Suppressor macrophage treated with lipopolysaccharide for 4 hours (primary cell): ENCODE measurements around the gene MIF4GD.
"Not testable (repeated sequence)": the region's sequence is repeated elsewhere in the genome, so short reads cannot be mapped to it uniquely, and the experiment has no call there.

Source experiments
- DNase-seq: peaks from one replicate; pipeline ENCODE4 v3.0.0-alpha.2; 2020

Gene MIF4GD

GRCh38 chr17:75257228-75257627 is 13.8 kb downstream of the MIF4GD start:
- not testable (repeated sequence) for DNase-seq

- not testable (repeated sequence) for DNase-seq
Observed at GRCh38 chr17:75255954-75256698, 14.9 kb downstream of the MIF4GD start.

DNA sequence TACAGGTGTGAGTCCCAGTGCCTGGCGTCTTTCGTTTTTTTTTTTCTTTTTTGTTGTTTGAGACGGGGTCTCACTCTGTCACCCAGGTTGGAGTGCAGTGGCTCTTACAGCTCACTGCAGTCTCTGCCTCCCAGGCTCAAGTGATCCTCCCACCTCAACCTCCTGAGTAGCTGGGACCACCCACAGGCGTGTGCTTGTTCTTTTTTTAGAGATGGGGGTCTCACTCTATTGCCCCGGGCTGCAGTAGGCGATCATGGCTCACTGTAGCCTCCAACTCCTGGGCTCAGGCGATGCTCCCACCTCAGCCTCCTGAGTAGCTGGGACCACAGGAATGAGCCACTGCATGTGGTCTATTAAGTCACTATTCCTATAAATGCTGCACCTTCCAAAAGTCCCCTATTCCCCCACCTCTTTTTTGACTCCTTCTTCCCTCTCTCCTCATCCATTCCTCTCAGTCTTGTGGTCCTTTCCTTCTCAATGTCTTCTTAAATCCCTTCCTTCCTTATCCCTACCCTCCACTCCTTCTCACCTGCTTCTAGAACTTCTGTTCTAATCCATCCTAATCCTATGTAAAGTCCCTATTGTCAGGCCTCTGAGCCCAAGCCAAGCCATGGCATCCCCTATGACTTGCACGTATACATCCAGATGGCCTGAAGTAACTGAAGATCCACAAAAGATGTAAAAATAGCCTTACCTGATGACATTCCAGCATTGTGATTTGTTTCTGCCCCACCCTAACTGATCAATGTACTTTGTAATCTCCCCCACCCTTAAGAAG is 18.8 kb downstream of the MIF4GD start:
- no peak for DNase-seq

GRCh38 chr17:75250009-75250471 is 21.0 kb downstream of the MIF4GD start:
- peak; percentile 65 for DNase-seq

GRCh38 chr17:75249564-75249963 is 21.5 kb downstream of the MIF4GD start:
- no peak for DNase-seq

- DNase-seq, result no peak
Observed at GRCh38 chr17:75246404-75246803, 24.6 kb downstream of the MIF4GD start.

DNA sequence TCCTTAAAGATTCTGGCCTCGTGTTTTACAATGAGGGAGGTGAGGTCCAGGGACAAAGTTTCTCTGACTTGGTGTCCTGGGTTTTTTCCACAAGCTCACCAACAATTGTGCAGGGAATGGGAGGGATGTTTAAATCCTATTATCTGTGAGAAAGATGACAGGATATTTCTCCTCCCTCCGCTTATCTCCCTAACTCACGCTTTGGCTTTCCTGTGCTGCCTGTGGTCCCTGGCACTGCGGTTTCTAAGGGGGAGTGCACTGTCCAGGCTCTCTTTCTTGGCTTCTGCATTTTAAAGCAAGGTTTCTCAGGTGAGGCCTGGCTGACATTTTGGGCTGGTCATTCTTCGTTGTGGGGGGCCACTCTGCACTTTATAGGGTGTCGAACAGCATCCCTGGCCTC is 26.0 kb downstream of the MIF4GD start:
- DNase-seq, result no peak

- peak; percentile 78 for DNase-seq
Observed at GRCh38 chr17:75244133-75244866, 26.7 kb downstream of the MIF4GD start.

DNA sequence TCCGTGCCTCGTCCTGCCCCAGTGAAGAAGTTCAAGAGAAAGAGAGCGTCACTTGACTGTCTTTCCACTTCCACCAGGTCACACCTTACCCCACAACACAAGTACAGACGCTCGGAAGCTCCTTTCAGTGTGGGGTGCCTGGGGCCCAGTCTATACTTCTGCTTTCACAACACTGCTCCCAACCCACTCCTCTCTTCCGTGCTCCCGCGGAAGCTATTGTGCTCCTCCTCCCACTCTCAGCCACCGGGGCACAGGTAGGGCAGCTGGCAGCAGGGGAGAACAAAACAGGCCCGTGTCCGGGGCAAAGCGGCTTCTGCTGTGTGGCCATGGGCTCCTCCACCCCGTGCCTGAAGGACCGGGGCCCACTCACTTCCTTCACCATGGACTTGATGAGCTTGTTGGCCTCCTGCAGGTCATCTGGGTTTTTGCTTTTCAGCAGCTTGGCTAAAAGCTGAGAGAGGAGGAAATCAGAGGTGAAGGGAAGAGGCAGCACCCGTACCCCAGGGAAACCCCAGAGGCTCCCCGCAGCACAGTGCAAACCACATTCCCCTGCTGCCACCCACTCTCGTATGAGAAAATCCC is 28.5 kb downstream of the MIF4GD start:
- DNase-seq, result no peak

GRCh38 chr17:75241996-75242460 is 29.0 kb downstream of the MIF4GD start:
- no peak for DNase-seq

DNA sequence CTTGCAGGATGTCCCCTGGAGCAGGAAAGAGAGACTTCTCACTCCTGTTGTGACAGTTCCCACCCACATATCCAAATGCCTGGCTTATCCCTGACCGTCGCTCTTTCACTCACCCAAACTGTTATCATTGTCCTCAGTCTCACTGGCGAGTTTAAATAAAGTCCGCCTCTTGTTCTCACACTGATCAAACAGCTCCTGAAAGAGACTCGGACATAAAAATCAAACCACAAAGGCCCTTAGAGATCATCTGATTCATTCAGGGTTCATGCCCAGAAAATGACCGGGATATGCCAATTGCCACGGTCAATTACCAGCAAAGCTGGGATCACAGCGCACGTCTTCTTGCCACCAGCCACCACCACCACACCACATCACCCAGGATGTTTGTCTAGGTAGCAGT is 29.5 kb downstream of the MIF4GD start:
- no peak for DNase-seq

DNA sequence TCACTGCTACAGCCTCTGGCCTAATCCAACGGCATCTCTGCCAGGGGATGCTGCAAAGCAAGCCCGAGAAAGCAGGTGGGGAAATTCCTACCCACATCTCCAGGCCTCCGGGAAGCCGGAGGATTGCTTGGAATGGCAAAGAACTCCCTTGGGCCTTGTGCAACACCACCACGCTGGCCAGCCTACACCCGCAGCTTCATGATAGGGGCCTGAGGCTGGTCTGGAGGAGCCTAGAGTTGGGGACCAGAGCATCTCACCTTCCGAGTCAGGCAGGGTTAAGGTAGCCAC is 29.9 kb downstream of the MIF4GD start:
- DNase-seq, result no peak

GRCh38 chr17:75240394-75241142 is 30.5 kb downstream of the MIF4GD start:
- peak; percentile 40 for DNase-seq

DNA sequence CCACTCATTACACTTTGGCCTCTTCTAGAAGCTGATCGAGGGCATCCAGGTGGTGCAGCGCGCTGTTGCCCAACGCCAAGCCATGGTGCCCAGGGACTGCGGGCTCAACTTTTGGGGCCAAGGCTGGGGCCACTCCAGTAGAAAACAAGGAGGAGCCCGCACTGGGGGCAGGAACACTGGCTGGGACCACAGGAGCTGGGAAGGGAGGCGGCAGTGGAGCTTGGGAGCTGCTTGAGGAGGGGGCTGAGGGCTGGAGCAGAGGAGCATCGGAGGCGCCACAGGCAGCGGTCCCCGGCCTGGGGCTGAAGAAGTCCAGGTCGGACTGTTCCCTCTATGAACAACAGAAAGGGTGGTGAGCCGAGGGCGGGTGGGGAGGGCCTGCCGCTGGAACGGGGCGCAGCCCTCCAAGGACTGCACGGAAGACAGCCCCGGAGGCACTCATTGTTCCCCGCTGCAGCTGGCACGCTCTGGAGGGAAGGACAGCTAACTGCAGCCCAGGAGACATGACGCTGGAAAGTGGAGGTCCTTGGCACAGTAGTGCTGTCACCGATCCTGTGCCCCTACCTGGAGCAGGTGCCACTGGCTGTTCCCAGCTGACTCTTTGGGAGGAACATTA is 31.1 kb downstream of the MIF4GD start:
- no peak for DNase-seq

GRCh38 chr17:75239214-75239613 is 31.8 kb downstream of the MIF4GD start:
- DNase-seq, result no peak

GRCh38 chr17:75238684-75239191 is 32.3 kb downstream of the MIF4GD start:
- peak; percentile 76 for DNase-seq

- DNase-seq, result no peak
Observed at GRCh38 chr17:75238020-75238580, 32.9 kb downstream of the MIF4GD start.

DNA sequence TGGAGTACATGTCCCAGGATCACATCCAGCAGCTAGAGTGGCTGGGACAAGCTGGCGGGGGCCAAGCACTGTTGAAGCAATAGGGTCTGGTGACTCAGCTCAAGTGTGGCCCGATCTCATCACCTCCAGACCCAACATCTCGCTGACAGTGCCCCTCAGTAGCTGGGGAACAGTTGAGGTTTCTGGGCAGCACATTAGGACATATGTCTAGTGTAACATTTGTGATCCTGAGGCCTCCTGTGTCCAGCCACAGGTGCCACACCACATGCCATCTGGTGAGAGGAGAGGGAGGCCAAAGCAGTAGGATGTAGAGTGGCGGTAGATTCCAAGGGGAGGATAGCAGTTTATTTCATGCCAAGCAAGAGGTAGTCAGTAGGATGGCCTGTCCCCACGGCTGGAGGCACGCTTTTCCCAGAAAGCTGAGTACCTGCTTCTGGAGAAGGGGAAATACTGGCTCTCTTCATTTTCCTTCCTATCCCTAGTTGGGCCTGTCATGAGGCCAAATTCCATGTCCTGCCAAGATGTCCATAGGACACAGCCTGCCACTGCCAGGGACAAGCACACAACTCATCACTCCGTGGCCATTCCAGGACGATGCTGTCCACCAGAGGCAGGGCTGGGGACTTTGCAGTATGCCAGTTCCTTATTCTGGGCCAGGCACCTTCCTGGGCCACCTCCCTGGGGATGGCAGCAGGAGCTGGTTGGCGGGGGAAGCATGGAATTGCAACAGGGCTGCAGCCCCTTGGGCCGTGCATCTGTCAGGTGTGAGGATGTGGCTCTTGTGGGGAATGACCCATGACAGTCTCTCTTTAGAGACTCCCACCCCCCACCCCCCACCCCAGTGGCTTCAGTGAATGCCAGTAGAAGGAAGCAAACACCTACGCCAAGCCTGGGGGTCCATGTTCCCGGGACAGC is 33.7 kb downstream of the MIF4GD start:
- no peak for DNase-seq

GRCh38 chr17:75232786-75233185 is 38.2 kb downstream of the MIF4GD start:
- no peak for DNase-seq

- no peak for DNase-seq
Observed at GRCh38 chr17:75231741-75232464, 39.1 kb downstream of the MIF4GD start.
